ENCODE measurements around the gene SETBP1.

The SETBP1 gene

GRCh38 chr18:44876024-44876423 lies 195.3 kb downstream of the SETBP1 start:
- Histone ChIP-seq H3K4me3 (ENCODE audit: low read depth, low read length) (no peak overlapping the region), H3K36me3 (ENCODE audit: control insufficient read depth, insufficient read depth, low read length) (no peaks in the 10 kb centered on the region), H3K4me1 (no peaks in the 10 kb centered on the region), H2AFZ (no peak overlapping the region), H3K9ac (no peak overlapping the region), H3K4me2 (ENCODE audit: low read length) (no peak overlapping the region), H3K9me3 (ENCODE audit: control insufficient read depth, low read length) (no peaks in the 10 kb centered on the region), H3K27ac (no peak overlapping the region), H3K79me2 (no peaks in the 10 kb centered on the region), H3K27me3 (ENCODE audit: control insufficient read depth, insufficient read depth, low read length) (no peaks in the 10 kb centered on the region)
- TF ChIP-seq CTCF (IDR thresholded peaks at IDR 0.05): no peak

GRCh38 chr18:44876755-44877154 lies 196.1 kb downstream of the SETBP1 start:
- Histone ChIP-seq H3K27me3 (ENCODE audit: control insufficient read depth, insufficient read depth, low read length) (no peaks in the 10 kb centered on the region), H3K9ac (no peak overlapping the region), H3K4me1 (no peaks in the 10 kb centered on the region), H3K4me2 (ENCODE audit: low read length) (no peak overlapping the region), H3K9me3 (ENCODE audit: control insufficient read depth, low read length) (no peaks in the 10 kb centered on the region), H3K79me2 (no peaks in the 10 kb centered on the region), H3K36me3 (ENCODE audit: control insufficient read depth, insufficient read depth, low read length) (no peaks in the 10 kb centered on the region), H3K4me3 (ENCODE audit: low read depth, low read length) (no peak overlapping the region), H2AFZ (no peak overlapping the region), H3K27ac (no peak overlapping the region)
- TF ChIP-seq CTCF (IDR thresholded peaks at IDR 0.05): no peak

GRCh38 chr18:44878335-44878734 lies 197.6 kb downstream of the SETBP1 start:
- H3K27ac ChIP-seq: no peak overlapping the region
- H3K79me2 ChIP-seq: no peaks in the 10 kb centered on the region
- no peak overlapping the region for H3K4me3 ChIP-seq (ENCODE audit: low read depth, low read length)
- no peaks in the 10 kb centered on the region for H3K9me3 ChIP-seq (ENCODE audit: control insufficient read depth, low read length)
- no peak overlapping the region for H2AFZ ChIP-seq
- H3K9ac ChIP-seq: no peak overlapping the region
- no peak for TF ChIP-seq CTCF (IDR thresholded peaks at IDR 0.05)
- H3K4me1 ChIP-seq: no peaks in the 10 kb centered on the region
- H3K36me3 ChIP-seq (ENCODE audit: control insufficient read depth, insufficient read depth, low read length): no peaks in the 10 kb centered on the region
- H3K27me3 ChIP-seq (ENCODE audit: control insufficient read depth, insufficient read depth, low read length): no peaks in the 10 kb centered on the region
- H3K4me2 ChIP-seq (ENCODE audit: low read length): no peak overlapping the region

- H3K9ac ChIP-seq: no peak overlapping the region
- H3K27ac ChIP-seq: no peak overlapping the region
- no peaks in the 10 kb centered on the region for H3K27me3 ChIP-seq (ENCODE audit: control insufficient read depth, insufficient read depth, low read length)
- no peaks in the 10 kb centered on the region for H3K9me3 ChIP-seq (ENCODE audit: control insufficient read depth, low read length)
- H3K36me3 ChIP-seq (ENCODE audit: control insufficient read depth, insufficient read depth, low read length): no peaks in the 10 kb centered on the region
- no peaks in the 10 kb centered on the region for H3K79me2 ChIP-seq
- H3K4me1 ChIP-seq: no peaks in the 10 kb centered on the region
- no peak overlapping the region for H3K4me2 ChIP-seq (ENCODE audit: low read length)
- no peak overlapping the region for H3K4me3 ChIP-seq (ENCODE audit: low read depth, low read length)
- H2AFZ ChIP-seq: no peak overlapping the region
- TF ChIP-seq CTCF (IDR thresholded peaks at IDR 0.05): no peak
Observed at GRCh38 chr18:44880170-44880569, 199.5 kb downstream of the SETBP1 start.

- no peaks in the 10 kb centered on the region for H3K9me3 ChIP-seq (ENCODE audit: control insufficient read depth, low read length)
- no peaks in the 10 kb centered on the region for H3K79me2 ChIP-seq
- no peak overlapping the region for H3K4me2 ChIP-seq (ENCODE audit: low read length)
- no peaks in the 10 kb centered on the region for H3K4me1 ChIP-seq
- no peaks in the 10 kb centered on the region for H3K36me3 ChIP-seq (ENCODE audit: control insufficient read depth, insufficient read depth, low read length)
- H3K27me3 ChIP-seq (ENCODE audit: control insufficient read depth, insufficient read depth, low read length): no peaks in the 10 kb centered on the region
- no peak overlapping the region for H3K9ac ChIP-seq
- H3K27ac ChIP-seq: no peak overlapping the region
- no peak overlapping the region for H3K4me3 ChIP-seq (ENCODE audit: low read depth, low read length)
- no peak for TF ChIP-seq CTCF (IDR thresholded peaks at IDR 0.05)
- H2AFZ ChIP-seq: no peak overlapping the region
Observed at GRCh38 chr18:44881461-44882162, 200.9 kb downstream of the SETBP1 start.

Data from parathyroid adenoma (tissue), 2 donors.